ENCODE data around the gene PITX3. TPM values are rescaled to one million over a fixed set of nuclear protein-coding genes. Genes with fewer than 3 reads are reported as not detected.

Gene PITX3
- total and polyA plus RNA-seq, 2 donors (not counting 3 experiments of a cell fraction or from before 2014, with no cell fraction given): not detected

GRCh38 chr10:102202386-102202785 is 38.9 kb downstream of the PITX3 start:
- POLR2A ChIA-PET: no interaction called here
- Histone ChIP-seq H3K4me1 (ENCODE audit: control insufficient read depth, extremely low read depth, insufficient read depth, low read length) (no peaks in the 10 kb centered on the region), H3K27me3 (ENCODE audit: control insufficient read depth in 2 of 2, insufficient read depth in 2 of 2, low read length in 2 of 2) (peaks cover 23 to 27% of the 10 kb centered on the region in 2 experiments), H3K9ac (replicated peaks; ENCODE audit: extremely low read depth, insufficient read depth, low read length) (no peak overlapping the region), H3K79me2 (ENCODE audit: control insufficient read depth, insufficient read depth, low read length) (no peaks in the 10 kb centered on the region), H3K36me3 (ENCODE audit: control insufficient read depth in 2 of 2, extremely low read depth in 1 of 2, insufficient read depth in 2 of 2, low read length in 2 of 2) (no peaks in the 10 kb centered on the region), H4K20me1 (replicated peaks; ENCODE audit: control insufficient read depth, extremely low read depth, insufficient read depth, low read length) (no peaks in the 10 kb centered on the region), H3K9me1 (replicated peaks; ENCODE audit: control insufficient read depth, extremely low read depth, insufficient read depth, low read length) (no peaks in the 10 kb centered on the region), H3K4me2 (ENCODE audit: insufficient read depth, low read length) (no peak overlapping the region), H3K27ac (ENCODE audit: insufficient read depth, low read depth, low read length) (no peak overlapping the region), H3K9me3 (replicated peaks; ENCODE audit: control insufficient read depth, insufficient read depth, low read length) (no peaks in the 10 kb centered on the region), H2AFZ (ENCODE audit: low read depth, low read length) (no peak overlapping the region), H3K4me3 (replicated peaks in 1 of 3; ENCODE audit: insufficient read depth in 1 of 3, low read depth in 1 of 3, low read length in 3 of 3) (no peak overlapping the region)
- intact Hi-C loops (cut with micrococcal nuclease) (no loop called here), dilution Hi-C loops (cut with MboI; ENCODE audit: extremely low pct_ligation_motif_present, low sequenced_read_pairs) (no loop called here)
- no TSS peak for BruUV-seq (replicated peaks)
- TF ChIP-seq POLR2AphosphoS5 (IDR thresholded peaks at IDR 0.05; ENCODE audit: insufficient read depth, low read depth, low read length): no peak
- TF ChIP-seq MYC (IDR thresholded peaks at IDR 0.05; ENCODE audit: low read depth, low read length): no peak
- TF ChIP-seq MAX (IDR thresholded peaks at IDR 0.05; ENCODE audit: insufficient read depth, insufficient read length): no peak
- no peak for TF ChIP-seq EZH2 (IDR thresholded peaks at IDR 0.05; ENCODE audit: borderline replicate concordance, low read depth, low read length, severe bottlenecking)
- no peak for TF ChIP-seq POLR2A (IDR thresholded peaks at IDR 0.05; ENCODE audit: low read depth, low read length)
- no peak for TF ChIP-seq CTCF (IDR thresholded peaks at IDR 0.05; ENCODE audit: extremely low read depth in 1 of 2, insufficient read depth in 1 of 2, low read depth in 1 of 2, low read length in 2 of 2)
- TF ChIP-seq GATA2 (IDR thresholded peaks at IDR 0.05; ENCODE audit: insufficient read depth, insufficient read length, low read depth, low read length): no peak
- TF ChIP-seq JUN (IDR thresholded peaks at IDR 0.05; ENCODE audit: borderline replicate concordance, insufficient read depth, insufficient read length, low read depth): no peak
- no peak for FAIRE-seq
- CTCF ChIA-PET: no interaction called here
- no peak for DNase-seq (ENCODE audit: low read depth, low spot score)
